GM19328 (cell line): Measurements from ENCODE around the gene SPOPL.

Experiments
- ATAC-seq: cut with Tn5 transposase; IDR thresholded peaks from one replicate; pipeline ENCODE4 v1.9.1; 2021; ENCODE audit warnings: mild to moderate bottlenecking, moderate library complexity; ENCODE audit not compliant: unreplicated experiment

Gene SPOPL

GRCh38 chr2:138596403-138596802 is 94.8 kb downstream of the SPOPL start:
- ATAC-seq, result no peak

DNA sequence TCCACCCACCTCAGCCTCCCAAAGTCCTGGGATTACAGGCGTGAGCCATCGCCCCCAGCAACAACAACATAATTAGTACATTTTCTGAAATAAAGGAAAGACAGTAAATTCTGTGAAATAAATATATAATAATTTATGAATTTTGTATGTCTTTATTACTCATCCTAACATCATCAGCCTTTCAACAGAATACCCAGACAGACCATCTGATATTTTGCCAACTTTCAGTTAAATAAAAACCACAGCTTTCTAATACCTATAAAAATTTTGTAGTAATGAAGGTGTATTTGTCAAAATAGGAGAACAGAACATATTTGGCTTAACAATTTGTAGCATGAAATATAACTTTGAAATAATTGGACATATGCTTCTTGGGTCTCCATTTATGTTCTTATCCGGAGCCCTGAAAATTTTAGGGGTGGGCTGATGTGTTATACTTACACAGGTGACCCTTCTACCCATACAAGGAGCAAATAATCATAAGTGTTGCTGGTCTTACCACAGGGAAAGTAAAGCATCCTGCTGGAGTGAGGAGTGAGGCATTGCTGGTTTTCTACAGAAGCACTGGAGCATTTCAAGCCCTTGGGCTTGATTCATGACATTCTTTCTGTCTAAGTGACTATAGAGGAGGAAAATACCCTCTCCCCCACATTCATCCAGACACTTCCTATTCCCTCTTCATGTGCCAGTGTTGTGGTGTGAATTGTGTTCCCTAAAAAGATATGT is 99.3 kb downstream of the SPOPL start:
- no peak for ATAC-seq

- ATAC-seq, result no peak
Measured at GRCh38 chr2:138601458-138602165, 100.0 kb downstream of the SPOPL start.

- no peak for ATAC-seq
Measured at GRCh38 chr2:138602166-138602460, 100.5 kb downstream of the SPOPL start.

DNA sequence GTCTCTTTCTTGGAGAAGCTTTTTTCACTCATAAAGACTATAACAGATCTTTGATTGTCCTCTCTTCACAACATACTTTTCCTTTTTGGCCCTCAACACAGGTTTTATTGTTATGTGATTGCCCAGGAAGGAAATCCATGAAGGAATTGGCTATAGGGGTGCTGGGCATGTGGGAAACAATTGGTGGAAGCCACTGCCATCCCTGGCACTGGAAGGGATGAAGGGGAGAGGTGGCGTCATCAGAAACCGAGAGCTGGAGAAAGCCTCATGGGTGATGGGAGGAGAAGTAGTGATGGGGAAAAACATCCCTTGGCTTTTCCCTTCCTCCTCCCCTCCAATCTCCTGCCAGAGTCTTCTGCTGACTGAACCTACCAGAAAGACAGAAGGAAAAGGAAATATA is 106.2 kb downstream of the SPOPL start:
- ATAC-seq, result no peak

DNA sequence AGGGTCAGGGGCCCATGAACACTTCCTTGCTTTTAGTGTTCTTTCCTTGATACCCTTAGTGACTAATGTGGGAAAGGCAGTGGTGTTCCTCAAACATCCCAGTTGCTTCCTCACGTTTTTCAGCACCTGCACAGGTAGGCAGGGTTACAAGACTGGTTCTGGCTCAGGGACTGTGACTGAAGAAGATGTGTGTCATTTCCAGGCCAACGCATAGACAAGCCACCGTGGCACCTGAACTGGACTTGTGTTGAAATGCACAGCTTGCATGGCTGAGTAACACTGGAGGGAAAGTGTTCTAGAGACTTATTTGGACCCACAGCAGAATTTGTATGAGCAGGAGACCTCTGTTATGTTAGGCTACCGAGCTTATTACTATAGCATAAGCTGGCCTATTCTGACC is 107.9 kb downstream of the SPOPL start:
- ATAC-seq, result no peak

DNA sequence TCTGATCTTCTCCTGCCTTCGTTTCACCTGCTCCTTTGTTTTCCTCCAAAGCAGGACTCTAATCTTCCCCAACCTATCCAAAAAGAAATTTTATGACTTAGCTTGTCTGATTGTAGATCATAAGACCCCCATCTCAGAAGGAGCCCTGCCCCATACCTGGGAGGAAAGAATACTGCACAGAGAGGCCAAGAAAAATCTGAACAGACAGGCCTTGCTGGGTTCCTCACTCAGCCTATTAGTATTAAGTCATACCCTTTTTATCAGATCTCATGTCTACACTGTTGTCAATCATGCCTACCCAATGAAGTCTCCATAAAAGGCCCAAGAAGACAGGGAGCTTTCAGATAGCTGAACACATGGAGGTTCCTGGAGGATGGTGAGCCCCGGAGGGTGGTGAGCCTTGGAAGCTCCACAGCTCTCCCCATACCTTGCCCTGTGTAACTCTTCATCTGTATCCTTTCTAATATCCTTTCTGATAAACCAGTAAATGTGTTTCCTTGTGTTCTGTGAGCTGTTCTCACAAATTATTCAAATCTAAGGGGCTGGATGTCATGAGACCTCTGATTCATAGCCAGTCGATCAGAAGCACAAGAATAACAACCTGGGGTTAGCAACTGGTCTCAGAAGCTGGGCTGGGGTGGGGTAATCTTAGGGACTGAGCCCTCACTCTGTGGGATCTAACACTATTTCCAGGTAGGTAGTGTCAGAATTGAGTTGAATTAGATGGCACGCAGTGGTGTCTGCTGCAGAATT is 108.8 kb downstream of the SPOPL start:
- ATAC-seq, result no peak

- no peak for ATAC-seq
Measured at GRCh38 chr2:138615257-138615656, 113.7 kb downstream of the SPOPL start.

- ATAC-seq, result no peak
Measured at GRCh38 chr2:138617026-138617425, 115.5 kb downstream of the SPOPL start.

DNA sequence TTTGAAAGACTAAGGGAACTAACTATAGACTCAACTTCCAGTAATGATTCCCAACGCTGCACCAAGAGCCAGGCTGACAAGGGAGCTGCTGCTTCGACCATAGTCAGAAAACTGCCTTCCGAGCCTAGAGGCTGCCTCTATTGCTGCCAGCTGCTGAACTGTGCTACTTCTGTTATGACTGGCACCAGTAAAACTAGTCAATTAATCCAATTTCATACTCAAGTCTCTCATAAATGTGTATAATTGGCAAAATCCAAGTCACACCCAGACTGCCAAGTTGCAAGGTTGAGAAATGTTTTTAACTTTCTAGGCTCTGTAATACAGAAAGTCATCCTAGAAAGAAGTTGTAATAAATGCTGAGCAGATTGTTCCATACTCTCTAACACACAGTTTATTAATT is 117.4 kb downstream of the SPOPL start:
- ATAC-seq, result no peak

DNA sequence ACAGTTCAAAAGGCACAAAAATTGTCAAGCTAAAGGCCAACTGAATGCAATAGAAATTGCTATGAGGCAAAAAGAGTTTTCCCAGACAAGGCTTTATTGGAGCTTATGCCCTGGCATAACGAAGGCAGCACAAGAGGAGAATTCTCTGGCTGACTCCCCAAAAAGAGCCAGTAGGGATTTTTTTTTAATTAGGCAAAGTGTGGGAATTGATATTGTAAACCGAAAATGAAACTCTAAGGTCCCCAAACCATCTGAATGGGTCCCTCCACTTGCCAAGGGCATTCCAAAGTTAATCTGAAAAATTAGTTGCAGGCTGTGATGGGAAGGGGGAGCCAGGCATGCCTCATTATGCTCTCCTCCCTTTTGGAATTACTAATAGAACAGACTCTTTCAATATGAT is 118.9 kb downstream of the SPOPL start:
- ATAC-seq, result no peak

DNA sequence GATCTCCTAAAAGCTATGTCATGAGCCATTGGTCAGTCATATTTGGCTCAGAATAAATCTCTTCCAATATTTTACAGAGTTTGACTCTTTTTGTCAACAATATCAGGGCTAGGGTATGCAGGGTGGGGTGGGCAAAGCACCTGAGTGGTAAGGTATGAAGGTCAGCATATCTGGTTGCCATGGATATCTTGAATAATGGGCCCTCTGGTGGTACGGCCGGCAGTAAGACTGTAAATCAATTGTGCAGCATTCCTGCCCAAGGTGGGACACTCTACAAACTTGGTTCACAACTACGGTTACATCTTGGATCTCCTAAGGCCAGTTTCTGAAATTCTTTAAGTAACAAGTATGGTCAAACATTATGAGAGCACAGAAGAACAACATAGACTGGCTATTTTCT is 119.6 kb downstream of the SPOPL start:
- no peak for ATAC-seq

DNA sequence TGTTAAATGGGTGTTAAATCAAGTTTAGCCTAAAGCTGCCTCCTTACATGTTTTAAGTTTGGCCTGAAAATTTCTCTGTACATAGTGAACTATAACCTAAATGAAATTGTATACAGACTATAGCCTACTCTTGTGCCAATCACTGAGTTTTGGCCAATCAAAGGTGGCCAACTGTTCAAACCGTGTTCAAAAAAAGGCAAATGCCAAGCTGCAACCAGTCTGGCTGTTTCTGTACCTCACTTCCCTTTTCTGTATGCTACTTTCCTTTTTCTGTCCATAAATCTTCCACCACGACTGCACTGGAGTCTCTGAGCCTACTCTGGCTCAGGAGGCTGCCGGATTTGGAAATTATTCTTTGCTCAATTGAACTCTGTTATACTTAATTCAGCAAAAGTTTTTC is 121.0 kb downstream of the SPOPL start:
- ATAC-seq, result no peak
